NCI-H748 treated with DMSO at 0.1 percent for 48 hours (cell line): ENCODE data around the gene RNF217.
"Not testable (repeated sequence)": the region's sequence is repeated elsewhere in the genome, so short reads cannot be mapped to it uniquely, and the experiment has no call there.

Experiments used
- DNase-seq: peaks from one replicate; lab custom pipeline; 2025; lab: John Stamatoyannopoulos, UW

The RNF217 gene

GRCh38 chr6:125054331-125054730, 92.1 kb downstream of the RNF217 start:
- DNase-seq: no peak

DNA sequence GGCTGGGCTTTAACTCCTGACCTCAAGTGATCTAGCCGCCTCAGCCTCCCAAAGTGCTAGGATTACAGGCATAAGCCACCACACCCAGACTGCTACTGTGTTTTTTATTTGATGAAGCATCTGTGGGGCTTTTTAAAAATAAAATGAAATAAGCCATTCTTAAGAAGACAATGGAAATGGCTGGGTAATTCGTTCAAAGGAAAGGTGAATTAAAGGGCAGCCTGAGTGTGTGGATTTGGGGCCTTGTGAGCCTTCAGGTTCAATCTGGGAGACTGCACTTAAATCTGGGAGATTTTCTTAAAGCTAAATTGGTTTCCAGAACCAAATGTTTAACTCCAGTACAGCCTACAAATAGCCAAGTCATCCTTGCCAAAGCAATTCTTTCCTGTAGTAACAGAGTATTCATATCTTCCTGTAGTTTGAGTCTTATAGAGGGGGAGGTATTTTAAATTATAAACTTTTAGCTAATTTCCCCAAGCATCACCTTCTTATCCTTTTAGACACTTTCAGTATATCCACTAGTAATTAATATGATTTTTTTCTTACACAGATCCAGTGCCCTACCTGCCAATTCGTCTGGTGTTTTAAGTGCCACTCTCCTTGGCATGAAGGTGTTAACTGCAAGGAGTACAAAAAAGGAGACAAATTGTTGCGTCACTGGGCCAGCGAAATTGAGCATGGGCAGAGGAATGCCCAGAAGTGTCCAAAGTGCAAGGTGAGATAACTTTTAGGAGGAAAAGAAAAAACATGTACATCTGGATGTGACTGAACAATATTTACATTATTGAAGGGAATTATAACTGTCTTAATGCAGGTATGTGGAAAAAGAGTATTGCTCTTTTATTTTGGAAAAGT, 95.4 kb downstream of the RNF217 start:
- DNase-seq: no peak

DNA sequence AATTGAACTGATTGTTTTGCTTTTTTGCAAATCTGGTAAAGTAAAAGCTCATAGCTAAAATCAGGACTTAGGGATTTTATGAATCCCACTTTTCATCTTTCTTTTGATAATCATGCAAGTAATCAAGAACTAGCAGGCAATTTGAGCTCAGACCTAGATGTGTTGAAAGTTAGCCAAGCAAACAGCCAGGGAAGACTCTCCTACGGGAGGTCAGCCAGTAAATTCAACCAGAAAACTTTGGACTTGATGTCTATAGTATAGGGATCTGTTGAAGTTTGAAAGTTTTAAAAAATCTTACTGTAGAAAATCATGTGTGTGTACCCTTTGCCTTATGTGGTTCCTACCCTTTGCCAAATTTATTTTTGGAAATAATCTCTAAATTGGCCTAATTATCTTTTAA, 96.3 kb downstream of the RNF217 start:
- no peak for DNase-seq

DNA sequence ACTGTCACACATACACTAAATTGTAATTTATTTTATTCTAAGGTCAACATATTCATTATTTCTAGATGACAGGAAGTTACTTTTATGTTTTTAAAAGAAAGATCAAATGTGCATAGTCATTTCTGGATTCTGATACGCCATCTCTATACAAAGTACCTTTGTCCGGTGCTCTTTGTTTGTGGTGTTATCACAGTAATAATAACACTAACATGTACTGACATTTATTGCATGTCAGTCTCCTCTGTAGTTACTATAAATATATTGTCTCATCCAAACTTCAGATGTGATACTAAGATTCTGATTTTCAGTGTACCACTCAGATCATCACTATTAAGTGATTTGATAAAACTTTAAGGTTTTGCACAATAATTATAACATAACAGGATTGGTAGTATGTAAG, 101.1 kb downstream of the RNF217 start:
- DNase-seq: no peak

DNA sequence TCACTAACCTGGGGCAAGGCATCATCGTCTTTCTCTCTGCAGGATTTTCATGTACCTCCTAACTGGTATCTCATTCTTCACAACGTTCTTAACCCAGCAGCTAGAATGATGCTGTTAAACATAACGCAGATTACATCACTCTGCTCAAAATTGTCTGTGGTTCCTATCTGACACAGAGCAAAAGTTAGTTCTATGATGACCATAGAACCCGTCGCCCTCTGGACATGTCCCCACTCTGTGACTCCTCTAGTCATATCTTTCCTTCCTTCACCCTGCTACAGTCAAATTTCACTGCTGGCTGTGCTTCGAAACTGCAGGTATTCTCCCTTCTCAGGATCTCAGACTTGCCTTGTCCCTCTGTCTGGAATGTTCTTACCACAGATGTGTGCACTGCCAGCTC, 103.9 kb downstream of the RNF217 start:
- no peak for DNase-seq

- no peak for DNase-seq
Measured at GRCh38 chr6:125066964-125067363, 104.7 kb downstream of the RNF217 start.

DNA sequence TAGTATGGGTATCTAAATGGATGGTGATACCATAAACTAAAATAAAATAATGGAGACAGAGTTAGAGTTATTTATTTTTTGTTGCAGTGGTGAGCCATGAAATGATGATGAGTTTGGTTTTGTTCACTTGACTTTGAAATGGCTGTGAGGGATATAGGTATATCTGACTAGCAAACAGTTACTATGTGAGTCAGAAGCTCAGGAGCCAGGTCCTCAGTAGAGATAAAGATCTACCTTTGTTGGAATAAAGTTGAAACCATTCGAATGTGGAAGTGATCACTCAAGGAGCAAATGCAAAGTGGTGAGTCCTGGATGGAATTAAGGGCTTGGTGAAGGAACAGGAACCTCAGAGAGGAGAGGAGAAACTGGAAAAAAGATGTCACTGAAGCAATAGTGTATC, 105.3 kb downstream of the RNF217 start:
- DNase-seq: no peak

- no peak for DNase-seq
Measured at GRCh38 chr6:125073071-125073470, 110.8 kb downstream of the RNF217 start.

- no peak for DNase-seq
Measured at GRCh38 chr6:125074120-125074519, 111.9 kb downstream of the RNF217 start.

DNA sequence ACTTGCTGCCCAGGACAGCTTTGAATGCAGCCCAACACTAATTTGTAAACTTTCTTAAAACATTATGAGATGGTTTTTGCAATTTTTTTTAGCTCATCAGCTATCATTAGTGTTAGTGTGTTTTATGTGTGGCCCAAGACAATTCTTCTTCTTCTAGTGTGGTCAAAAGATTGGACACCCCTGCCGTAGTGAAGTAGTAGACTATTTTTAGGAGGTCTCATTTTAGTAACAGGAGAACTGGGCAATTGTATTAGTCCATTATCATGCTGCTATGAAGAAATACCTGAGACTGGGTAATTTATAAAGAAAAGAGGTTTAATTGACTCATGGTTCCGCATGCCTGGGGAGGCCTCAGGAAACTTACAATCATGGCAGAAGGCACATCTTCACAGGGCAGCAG, 112.8 kb downstream of the RNF217 start:
- DNase-seq: not testable (repeated sequence)

- DNase-seq: no peak
Measured at GRCh38 chr6:125075741-125076481, 113.7 kb downstream of the RNF217 start.

DNA sequence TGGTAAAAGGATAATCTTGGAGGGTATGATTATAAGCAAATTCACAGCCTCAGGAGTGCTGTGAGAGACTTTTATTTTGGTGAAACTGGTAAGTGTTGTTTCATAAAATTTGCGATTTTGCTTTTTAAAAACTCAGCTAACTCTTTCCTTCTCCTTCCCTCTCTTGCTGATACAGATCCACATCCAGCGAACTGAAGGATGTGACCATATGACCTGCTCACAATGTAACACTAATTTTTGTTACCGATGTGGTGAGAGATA, 114.2 kb downstream of the RNF217 start:
- DNase-seq: no peak

DNA sequence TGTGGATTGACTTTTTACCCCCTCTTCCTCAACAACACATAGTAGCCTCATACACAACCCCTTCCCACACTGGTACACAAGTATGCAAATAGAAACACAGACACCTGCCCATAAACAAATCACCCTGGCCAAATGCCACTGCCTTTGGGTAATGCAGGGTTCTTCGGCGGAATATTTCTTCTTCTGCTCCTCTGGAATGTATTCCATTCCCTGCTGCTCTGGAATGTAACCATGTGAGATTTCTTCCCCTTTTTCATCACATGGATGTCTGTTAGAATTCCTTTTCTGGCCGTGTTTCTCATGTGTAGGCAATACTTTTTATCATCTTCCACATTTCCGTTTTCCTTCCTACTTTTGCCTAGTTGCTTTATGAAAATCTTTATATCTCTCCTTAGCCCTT, 115.2 kb downstream of the RNF217 start:
- DNase-seq: no peak

GRCh38 chr6:125078602-125079321, 116.5 kb downstream of the RNF217 start:
- DNase-seq: no peak

- no peak for DNase-seq
Measured at GRCh38 chr6:125082908-125083683, 120.9 kb downstream of the RNF217 start.

DNA sequence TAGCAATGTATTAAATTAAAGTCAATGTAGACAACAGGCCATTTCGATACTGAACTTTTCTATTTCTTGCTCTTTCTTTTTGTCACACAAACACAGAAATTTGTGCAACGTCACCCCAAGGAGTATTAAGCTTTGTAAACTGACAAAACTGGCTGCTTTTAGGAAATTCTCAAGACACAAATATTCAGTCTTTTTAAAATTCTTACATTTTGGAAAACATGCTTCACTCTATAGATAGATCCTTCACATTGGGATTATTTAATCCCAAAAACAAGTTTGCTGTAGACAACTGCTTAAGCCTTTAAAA, 121.4 kb downstream of the RNF217 start:
- DNase-seq: no peak

GRCh38 chr6:125086716-125087115, 124.5 kb downstream of the RNF217 start:
- DNase-seq: no peak

DNA sequence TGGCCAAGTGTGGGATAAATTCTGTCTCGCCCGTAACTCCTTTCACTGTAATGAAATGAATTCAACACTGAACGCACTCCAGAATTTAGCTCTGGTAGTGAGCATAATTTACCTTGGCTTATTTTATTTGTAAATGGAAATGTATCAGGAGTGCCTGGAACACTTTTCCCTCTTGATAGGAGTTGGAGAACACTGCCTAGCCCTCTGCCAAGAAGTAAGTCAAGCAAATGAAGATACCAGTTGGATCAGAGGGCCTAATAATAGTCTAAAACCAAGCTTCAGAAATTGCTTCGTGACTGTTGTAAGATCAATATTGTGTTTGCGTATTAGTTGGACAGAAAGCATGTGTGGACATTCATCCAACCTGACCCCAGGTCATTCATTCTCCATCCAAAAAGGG, 126.7 kb downstream of the RNF217 start:
- DNase-seq: no peak

DNA sequence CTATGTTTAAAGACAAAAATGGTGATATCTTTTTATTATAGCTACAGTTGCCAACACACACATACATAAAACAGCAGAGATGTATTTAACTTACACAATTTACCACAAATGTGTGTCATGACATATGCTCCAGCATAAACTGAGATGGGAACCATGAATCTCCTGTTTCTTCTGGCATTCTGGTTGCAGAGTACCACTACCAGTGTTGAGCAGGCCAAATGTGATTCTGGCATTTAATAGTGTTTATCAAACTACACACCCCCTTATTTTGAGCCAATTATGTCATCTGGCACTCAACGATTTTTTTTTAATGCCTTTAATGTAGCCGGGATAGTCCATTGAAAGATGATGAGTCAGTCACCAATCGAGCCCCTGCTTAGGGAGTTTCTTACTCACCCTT, 132.3 kb downstream of the RNF217 start:
- no peak for DNase-seq

DNA sequence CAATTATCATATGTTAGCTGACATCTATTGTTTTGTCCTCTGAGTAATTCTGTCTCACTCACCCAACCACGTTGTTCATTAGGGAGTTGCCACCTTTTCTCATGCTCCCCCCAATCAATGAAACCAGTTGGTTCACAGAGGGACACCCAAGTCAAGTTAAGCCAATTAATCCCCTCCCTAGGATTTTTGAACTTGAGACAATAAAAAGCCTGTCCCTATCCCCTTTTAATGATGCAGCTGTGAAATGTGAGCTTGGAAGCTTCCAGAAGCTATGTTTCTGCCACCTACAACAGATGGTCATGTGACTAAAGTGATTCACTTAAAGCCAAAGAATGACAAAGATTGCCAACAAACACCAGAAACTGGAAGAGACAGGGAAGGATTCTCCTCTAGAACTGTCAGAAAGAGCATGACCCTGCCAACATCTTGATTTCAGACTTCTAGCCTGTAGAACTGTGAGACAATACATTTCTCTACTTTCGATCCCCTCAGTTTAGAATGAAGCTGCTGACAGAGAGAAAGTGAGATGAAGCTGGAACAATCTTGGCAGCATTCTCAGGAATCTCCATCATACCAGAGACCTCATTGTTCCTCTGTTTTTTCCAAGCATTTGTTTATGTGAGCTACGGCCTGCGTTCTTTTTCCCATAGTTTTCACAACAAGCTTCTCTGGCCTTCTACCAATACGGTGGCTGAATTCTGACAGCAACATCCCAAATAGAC, 133.5 kb downstream of the RNF217 start:
- DNase-seq: no peak

GRCh38 chr6:125097186-125097585, 134.9 kb downstream of the RNF217 start:
- no peak for DNase-seq

GRCh38 chr6:125098253-125098652, 136.0 kb downstream of the RNF217 start:
- DNase-seq: no peak
